ENCODE data around the gene SYT14. TPM values are rescaled to one million over a fixed set of nuclear protein-coding genes. Genes with fewer than 3 reads are reported as not detected.

SYT14 gene
- polyA plus RNA-seq, 2 of the 4 experiments (the other 2 are of a cell fraction), result 0.01 to 0.06 TPM

DNA sequence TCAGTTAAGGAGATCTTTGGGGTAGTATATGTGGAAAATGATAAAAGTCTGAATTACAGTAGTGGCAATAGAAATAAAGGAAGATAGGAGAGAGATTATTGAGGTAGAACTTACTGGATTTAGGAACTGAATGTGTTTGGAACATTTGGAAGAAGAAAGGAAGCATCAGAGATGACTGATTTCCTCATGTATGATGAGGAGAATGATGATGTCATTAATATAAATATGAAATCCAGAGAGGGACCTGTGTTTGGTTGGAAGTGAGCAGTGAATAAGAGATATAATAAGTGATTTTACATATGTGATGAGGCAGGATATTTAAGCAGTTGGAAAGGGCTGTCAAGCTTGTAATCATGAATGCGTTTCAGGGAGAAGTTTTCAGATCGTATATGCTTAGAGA is 86.3 kb downstream of the SYT14 start:
- no peak for TF ChIP-seq EP300 (IDR thresholded peaks at IDR 0.05)
- no peak for TF ChIP-seq HMGXB4 (CRISPR knock-in tag; IDR thresholded peaks at IDR 0.05; ENCODE audit: borderline replicate concordance)
- no peak for TF ChIP-seq EHMT2 (IDR thresholded peaks at IDR 0.05; ENCODE audit: low read depth)
- TF ChIP-seq FOXS1 (CRISPR knock-in tag; IDR thresholded peaks at IDR 0.05), result no peak

GRCh38 chr1:210024996-210025395 is 87.0 kb downstream of the SYT14 start:
- FAIRE-seq, result no peak
- ChIA-PET POLR2A (no interaction called here), CTCF (no interaction called here)
- Histone ChIP-seq H3K9me3 (no peaks in the 10 kb centered on the region), H3K27ac (no peak overlapping the region), H3K4me3 (no peak overlapping the region), H3K4me1 (no peaks in the 10 kb centered on the region), H3K4me2 (no peak overlapping the region)
- ATAC-seq, result 0 out of 6 replicates have a peak, but pooled peaks of 1 of the 2 experiments have one; percentile 29
- WGBS (ENCODE audit: missing lambda C conversion rate), result 35% methylated on average over 3 of the region's 3 CpGs
- DNase-seq (ENCODE audit: low read depth in 1 of 2, low spot score in 1 of 2), result no peak
- TF ChIP-seq, protein P1, sequence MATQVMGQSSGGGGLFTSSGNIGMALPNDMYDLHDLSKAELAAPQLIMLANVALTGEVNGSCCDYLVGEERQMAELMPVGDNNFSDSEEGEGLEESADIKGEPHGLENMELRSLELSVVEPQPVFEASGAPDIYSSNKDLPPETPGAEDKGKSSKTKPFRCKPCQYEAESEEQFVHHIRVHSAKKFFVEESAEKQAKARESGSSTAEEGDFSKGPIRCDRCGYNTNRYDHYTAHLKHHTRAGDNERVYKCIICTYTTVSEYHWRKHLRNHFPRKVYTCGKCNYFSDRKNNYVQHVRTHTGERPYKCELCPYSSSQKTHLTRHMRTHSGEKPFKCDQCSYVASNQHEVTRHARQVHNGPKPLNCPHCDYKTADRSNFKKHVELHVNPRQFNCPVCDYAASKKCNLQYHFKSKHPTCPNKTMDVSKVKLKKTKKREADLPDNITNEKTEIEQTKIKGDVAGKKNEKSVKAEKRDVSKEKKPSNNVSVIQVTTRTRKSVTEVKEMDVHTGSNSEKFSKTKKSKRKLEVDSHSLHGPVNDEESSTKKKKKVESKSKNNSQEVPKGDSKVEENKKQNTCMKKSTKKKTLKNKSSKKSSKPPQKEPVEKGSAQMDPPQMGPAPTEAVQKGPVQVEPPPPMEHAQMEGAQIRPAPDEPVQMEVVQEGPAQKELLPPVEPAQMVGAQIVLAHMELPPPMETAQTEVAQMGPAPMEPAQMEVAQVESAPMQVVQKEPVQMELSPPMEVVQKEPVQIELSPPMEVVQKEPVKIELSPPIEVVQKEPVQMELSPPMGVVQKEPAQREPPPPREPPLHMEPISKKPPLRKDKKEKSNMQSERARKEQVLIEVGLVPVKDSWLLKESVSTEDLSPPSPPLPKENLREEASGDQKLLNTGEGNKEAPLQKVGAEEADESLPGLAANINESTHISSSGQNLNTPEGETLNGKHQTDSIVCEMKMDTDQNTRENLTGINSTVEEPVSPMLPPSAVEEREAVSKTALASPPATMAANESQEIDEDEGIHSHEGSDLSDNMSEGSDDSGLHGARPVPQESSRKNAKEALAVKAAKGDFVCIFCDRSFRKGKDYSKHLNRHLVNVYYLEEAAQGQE (IDR thresholded peaks at IDR 0.05), result no peak
- no peak for TF ChIP-seq SREBF2 (IDR thresholded peaks at IDR 0.05)
- TF ChIP-seq HDAC2 (IDR thresholded peaks at IDR 0.05), result no peak
- TF ChIP-seq JUNB (IDR thresholded peaks at IDR 0.05), result no peak
- no peak for TF ChIP-seq BHLHE40 (IDR thresholded peaks at IDR 0.05; ENCODE audit: low read depth, low read length)
- no peak for TF ChIP-seq FOSB (CRISPR knock-in tag; IDR thresholded peaks at IDR 0.05)
- TF ChIP-seq POLR2AphosphoS2 (conservative IDR thresholded peaks at IDR 0.05; ENCODE audit: low read length), result no peak
- TF ChIP-seq NR3C1 (IDR thresholded peaks at IDR 0.05), result no peak
- TF ChIP-seq KDM1A (IDR thresholded peaks at IDR 0.05; ENCODE audit: low read depth), result no peak
- TF ChIP-seq EP300 (IDR thresholded peaks at IDR 0.05), result no peak

More for the DNA sequence above, 86.3 kb downstream of the SYT14 start:
- Histone ChIP-seq H3K4me3 (no peak overlapping the region), H3K27ac (no peak overlapping the region), H3K4me2 (no peak overlapping the region), H3K9me3 (no peaks in the 10 kb centered on the region), H3K4me1 (no peaks in the 10 kb centered on the region)
- ChIA-PET POLR2A (no interaction called here), CTCF (no interaction called here)
- ATAC-seq (no peak), DNase-seq (ENCODE audit: low read depth in 1 of 2, low spot score in 1 of 2) (no peak), FAIRE-seq (no peak)
- 40% methylated on average over 2 of the region's 2 CpGs for WGBS (ENCODE audit: missing lambda C conversion rate)

- POLR2A ChIA-PET, result no interaction called here
- 2% methylated on average over 1 of the region's 1 CpG for WGBS (ENCODE audit: missing lambda C conversion rate)
- Histone ChIP-seq H3K9me3 (no peaks in the 10 kb centered on the region), H3K4me2 (no peak overlapping the region), H3K4me1 (no peaks in the 10 kb centered on the region), H3K27ac (no peak overlapping the region), H3K4me3 (no peak overlapping the region)
- TF ChIP-seq MAZ (IDR thresholded peaks at IDR 0.05; ENCODE audit: borderline replicate concordance, low read depth, low read length) (no peak), RAD21 (conservative IDR thresholded peaks at IDR 0.05 in 1 of 2, IDR thresholded peaks at IDR 0.05 in 1 of 2) (0 out of 5 replicates have a peak, but pooled peaks of 1 of the 2 experiments have one; percentile 18)
- TF ChIP-seq, protein P2, sequence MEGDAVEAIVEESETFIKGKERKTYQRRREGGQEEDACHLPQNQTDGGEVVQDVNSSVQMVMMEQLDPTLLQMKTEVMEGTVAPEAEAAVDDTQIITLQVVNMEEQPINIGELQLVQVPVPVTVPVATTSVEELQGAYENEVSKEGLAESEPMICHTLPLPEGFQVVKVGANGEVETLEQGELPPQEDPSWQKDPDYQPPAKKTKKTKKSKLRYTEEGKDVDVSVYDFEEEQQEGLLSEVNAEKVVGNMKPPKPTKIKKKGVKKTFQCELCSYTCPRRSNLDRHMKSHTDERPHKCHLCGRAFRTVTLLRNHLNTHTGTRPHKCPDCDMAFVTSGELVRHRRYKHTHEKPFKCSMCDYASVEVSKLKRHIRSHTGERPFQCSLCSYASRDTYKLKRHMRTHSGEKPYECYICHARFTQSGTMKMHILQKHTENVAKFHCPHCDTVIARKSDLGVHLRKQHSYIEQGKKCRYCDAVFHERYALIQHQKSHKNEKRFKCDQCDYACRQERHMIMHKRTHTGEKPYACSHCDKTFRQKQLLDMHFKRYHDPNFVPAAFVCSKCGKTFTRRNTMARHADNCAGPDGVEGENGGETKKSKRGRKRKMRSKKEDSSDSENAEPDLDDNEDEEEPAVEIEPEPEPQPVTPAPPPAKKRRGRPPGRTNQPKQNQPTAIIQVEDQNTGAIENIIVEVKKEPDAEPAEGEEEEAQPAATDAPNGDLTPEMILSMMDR (IDR thresholded peaks at IDR 0.05), result peak; percentile 14; the same call in 1 of the 3 replicates
- FAIRE-seq (no peak), DNase-seq (ENCODE audit: low read depth in 1 of 2, low spot score in 1 of 2) (no peak), ATAC-seq (no peak)
- CTCF ChIA-PET, result no interaction called here
These were observed 87.9 kb downstream of the SYT14 start for GRCh38 chr1:210025870-210026269.
